Activated T-helper 2 cell treated with anti-CD3 and anti-CD28 coated beads, Interferon-gamma antibody, Interleukin-2, Interleukin-4, amounts not matched to agents 10 μg/mL and 5 μg/mL and 100 μg/mL, durations not matched to agents 14 hours and 24 hours and 36 hours (primary cell): ENCODE results near the gene CCZ1B. TPM values are rescaled to one million over a fixed set of nuclear protein-coding genes. Genes with fewer than 3 reads are reported as not detected.
A peak's percentile ranks its signal among the peaks of the same experiment; 100 is the strongest.
"Not testable (repeated sequence)": the region's sequence is repeated elsewhere in the genome, so short reads cannot be mapped to it uniquely, and the experiment has no call there.

Experiments
- DNase-seq: peaks from one replicate; pipeline ENCODE4 v3.0.0; 2021; ENCODE audit warnings: low spot score
- H3K27ac Mint-ChIP-seq: one replicate; pipeline ENCODE4 v1.8.0; 2021; ENCODE audit warnings: mixed read lengths
- H3K27me3 Mint-ChIP-seq: one replicate; pipeline ENCODE4 v1.8.0; 2021; ENCODE audit warnings: low read depth, mixed read lengths
- H3K36me3 Mint-ChIP-seq: one replicate; pipeline ENCODE4 v1.8.0; 2021; ENCODE audit warnings: low read depth, mixed read lengths
- H3K4me1 Mint-ChIP-seq: one replicate; pipeline ENCODE4 v1.8.0; 2021; ENCODE audit warnings: low read depth, mixed read lengths
- H3K4me3 Mint-ChIP-seq: one replicate; pipeline ENCODE4 v1.8.0; 2021; ENCODE audit warnings: low read depth, mild to moderate bottlenecking, moderate library complexity, mixed read lengths
- H3K9me3 Mint-ChIP-seq: one replicate; pipeline ENCODE4 v1.8.0; 2021; ENCODE audit warnings: mixed read lengths
- intact Hi-C: fragments of 100-400 bp; cut with micrococcal nuclease; formaldehyde crosslinking; loops from one replicate; pipeline ENCODE4 v1.15.1; 2023
- total RNA-seq: library from RNA; stranded (reverse); gene quantifications from 2 replicates; pipeline ENCODE4 v1.2.3, GENCODE V29; 2022

CCZ1B gene
- 83.1 and 85.7 TPM in 2 replicates for total RNA-seq

- peak within 1 kb of the TSS; percentile 91 for H3K27ac Mint-ChIP-seq
- H3K36me3 Mint-ChIP-seq, result peaks cover 20% of the 10 kb centered on the region
- H3K27me3 Mint-ChIP-seq, H3K9me3 Mint-ChIP-seq, H3K4me1 Mint-ChIP-seq, intact Hi-C loops: not testable (repeated sequence)
- peak within 1 kb of the TSS; percentile 93 for H3K4me3 Mint-ChIP-seq
- DNase-seq, result peak; percentile 90
Measured at GRCh38 chr7:6826151-6826550, at the start of gene CCZ1B. TSS of gene CCZ1B (minus strand) at chr7:6826275. CDS start at chr7:6826197, 78 bp downstream.

GRCh38 chr7:6875022-6875421 lies 48.9 kb upstream of the CCZ1B start:
- H3K27me3 Mint-ChIP-seq, H3K4me1 Mint-ChIP-seq, intact Hi-C loops, H3K4me3 Mint-ChIP-seq, H3K36me3 Mint-ChIP-seq, H3K27ac Mint-ChIP-seq, H3K9me3 Mint-ChIP-seq, DNase-seq: not testable (repeated sequence)

GRCh38 chr7:6872246-6872945 lies 46.3 kb upstream of the CCZ1B start:
- H3K4me1 Mint-ChIP-seq, result not testable (repeated sequence)

GRCh38 chr7:6871421-6872144 lies 45.5 kb upstream of the CCZ1B start:
- H3K27ac Mint-ChIP-seq, DNase-seq, H3K4me3 Mint-ChIP-seq, intact Hi-C loops, H3K36me3 Mint-ChIP-seq, H3K4me1 Mint-ChIP-seq, H3K9me3 Mint-ChIP-seq, H3K27me3 Mint-ChIP-seq: not testable (repeated sequence)

More at GRCh38 chr7:6872246-6872945, 46.3 kb upstream of the CCZ1B start:
- H3K27ac Mint-ChIP-seq, intact Hi-C loops, H3K9me3 Mint-ChIP-seq, H3K27me3 Mint-ChIP-seq, H3K4me3 Mint-ChIP-seq, DNase-seq, H3K36me3 Mint-ChIP-seq: not testable (repeated sequence)

- H3K27ac Mint-ChIP-seq, DNase-seq, H3K9me3 Mint-ChIP-seq, intact Hi-C loops, H3K4me1 Mint-ChIP-seq, H3K4me3 Mint-ChIP-seq, H3K36me3 Mint-ChIP-seq, H3K27me3 Mint-ChIP-seq: not testable (repeated sequence)
Measured at GRCh38 chr7:6864751-6865150, 38.7 kb upstream of the CCZ1B start.

- H3K4me3 Mint-ChIP-seq, DNase-seq, H3K27me3 Mint-ChIP-seq, intact Hi-C loops, H3K4me1 Mint-ChIP-seq, H3K27ac Mint-ChIP-seq, H3K36me3 Mint-ChIP-seq, H3K9me3 Mint-ChIP-seq: not testable (repeated sequence)
Measured at GRCh38 chr7:6864188-6864587, 38.1 kb upstream of the CCZ1B start.

- H3K27ac Mint-ChIP-seq, DNase-seq, H3K4me1 Mint-ChIP-seq, H3K9me3 Mint-ChIP-seq, H3K4me3 Mint-ChIP-seq, intact Hi-C loops, H3K36me3 Mint-ChIP-seq, H3K27me3 Mint-ChIP-seq: not testable (repeated sequence)
Measured at GRCh38 chr7:6862876-6863275, 36.8 kb upstream of the CCZ1B start.

GRCh38 chr7:6857721-6858314 lies 31.7 kb upstream of the CCZ1B start:
- DNase-seq, result peak; percentile 67
- H3K4me1 Mint-ChIP-seq, H3K27me3 Mint-ChIP-seq, H3K4me3 Mint-ChIP-seq, H3K36me3 Mint-ChIP-seq, H3K27ac Mint-ChIP-seq, H3K9me3 Mint-ChIP-seq: not testable (repeated sequence)
- intact Hi-C loops, result loop anchor here (5.0 kb wide), 2 partner anchors 266 to 336 kb away; partner anchors contain the start of gene INTS15

- intact Hi-C loops, result loop anchor here (5.0 kb wide), 2 partner anchors 263 to 333 kb away; partner anchors contain the start of gene INTS15
- H3K27ac Mint-ChIP-seq, H3K9me3 Mint-ChIP-seq, H3K27me3 Mint-ChIP-seq, DNase-seq, H3K4me1 Mint-ChIP-seq, H3K36me3 Mint-ChIP-seq: not testable (repeated sequence)
- peak overlapping the region; percentile 72 for H3K4me3 Mint-ChIP-seq
Measured at GRCh38 chr7:6855563-6856131, 29.6 kb upstream of the CCZ1B start.

GRCh38 chr7:6854747-6855562 lies 28.9 kb upstream of the CCZ1B start:
- not testable (repeated sequence) for H3K9me3 Mint-ChIP-seq, H3K36me3 Mint-ChIP-seq, H3K27me3 Mint-ChIP-seq, H3K27ac Mint-ChIP-seq, DNase-seq, H3K4me1 Mint-ChIP-seq
- H3K4me3 Mint-ChIP-seq, result peak overlapping the region; percentile 67
- intact Hi-C loops, result loop anchor here (5.0 kb wide), 2 partner anchors 263 to 333 kb away; partner anchors contain the start of gene INTS15

GRCh38 chr7:6853681-6854080 lies 27.6 kb upstream of the CCZ1B start:
- H3K9me3 Mint-ChIP-seq, intact Hi-C loops: not testable (repeated sequence)

GRCh38 chr7:6849127-6849526 lies 23.1 kb upstream of the CCZ1B start:
- H3K4me3 Mint-ChIP-seq, intact Hi-C loops, H3K9me3 Mint-ChIP-seq, H3K27me3 Mint-ChIP-seq, H3K4me1 Mint-ChIP-seq, DNase-seq, H3K27ac Mint-ChIP-seq, H3K36me3 Mint-ChIP-seq: not testable (repeated sequence)

More at GRCh38 chr7:6853681-6854080, 27.6 kb upstream of the CCZ1B start:
- not testable (repeated sequence) for DNase-seq, H3K27ac Mint-ChIP-seq, H3K36me3 Mint-ChIP-seq, H3K4me1 Mint-ChIP-seq, H3K27me3 Mint-ChIP-seq
- H3K4me3 Mint-ChIP-seq, result peak overlapping the region; percentile 51
